HG02981 (cell line): Measurements from ENCODE around the gene BCR.
"Not testable (repeated sequence)": the region's sequence is repeated elsewhere in the genome, so short reads cannot be mapped to it uniquely, and the experiment has no call there.

Experiments used
- ATAC-seq: cut with Tn5 transposase; IDR thresholded peaks from one replicate; pipeline ENCODE4 v1.9.1; 2021; ENCODE audit warnings: mild to moderate bottlenecking, moderate library complexity; ENCODE audit not compliant: unreplicated experiment

Gene BCR

DNA sequence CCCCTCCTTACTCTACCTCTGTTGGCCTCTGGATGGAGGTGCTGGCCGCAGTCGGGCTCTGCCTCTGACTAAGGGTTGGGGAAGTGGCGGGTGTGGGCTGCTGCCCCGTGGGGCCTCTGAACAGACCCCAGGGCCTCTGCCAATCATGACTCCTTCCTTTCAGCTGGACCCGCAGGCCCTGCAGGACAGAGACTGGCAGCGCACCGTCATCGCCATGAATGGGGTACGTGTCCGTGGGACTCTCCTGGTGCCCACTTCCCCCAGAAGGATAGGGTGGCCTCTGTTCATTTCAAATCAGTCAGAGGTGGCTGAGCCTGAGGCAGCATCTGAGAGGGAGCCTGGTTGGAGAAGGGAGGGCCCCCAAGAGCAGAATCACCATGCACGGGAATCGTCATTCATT is 129.0 kb downstream of the BCR start:
- ATAC-seq: not testable (repeated sequence)

DNA sequence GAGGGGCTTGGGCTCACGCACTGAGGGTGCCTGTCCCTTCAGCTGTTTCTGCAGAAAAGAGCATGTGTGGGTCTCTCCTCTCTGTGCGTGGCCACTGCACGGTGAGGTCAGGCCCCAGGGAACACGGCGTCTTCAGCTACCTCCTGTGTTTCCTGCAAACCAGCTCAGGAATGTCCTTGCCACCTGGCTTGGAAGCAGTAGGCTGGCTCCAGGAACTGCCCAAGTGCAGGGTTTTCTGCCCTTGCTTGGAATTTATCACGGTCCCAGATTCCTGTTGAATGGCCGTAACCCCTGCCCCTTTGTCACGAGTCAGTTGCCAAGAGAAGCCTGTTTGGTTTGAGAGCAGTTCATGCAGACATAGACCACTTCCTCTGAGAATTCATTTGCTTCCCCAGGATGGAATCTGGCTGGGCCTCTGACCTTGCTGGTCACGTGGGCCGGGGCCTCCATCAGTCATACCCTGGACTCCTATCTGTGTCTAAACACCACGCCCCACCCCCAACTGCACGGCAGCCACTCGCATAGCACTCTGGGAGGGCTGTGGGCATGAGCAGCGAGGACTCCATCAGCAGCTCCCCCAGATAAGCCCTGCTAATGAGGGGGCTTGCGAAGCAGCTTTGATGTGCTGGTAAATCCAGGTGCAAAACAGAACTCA is 130.3 kb downstream of the BCR start:
- not testable (repeated sequence) for ATAC-seq

DNA sequence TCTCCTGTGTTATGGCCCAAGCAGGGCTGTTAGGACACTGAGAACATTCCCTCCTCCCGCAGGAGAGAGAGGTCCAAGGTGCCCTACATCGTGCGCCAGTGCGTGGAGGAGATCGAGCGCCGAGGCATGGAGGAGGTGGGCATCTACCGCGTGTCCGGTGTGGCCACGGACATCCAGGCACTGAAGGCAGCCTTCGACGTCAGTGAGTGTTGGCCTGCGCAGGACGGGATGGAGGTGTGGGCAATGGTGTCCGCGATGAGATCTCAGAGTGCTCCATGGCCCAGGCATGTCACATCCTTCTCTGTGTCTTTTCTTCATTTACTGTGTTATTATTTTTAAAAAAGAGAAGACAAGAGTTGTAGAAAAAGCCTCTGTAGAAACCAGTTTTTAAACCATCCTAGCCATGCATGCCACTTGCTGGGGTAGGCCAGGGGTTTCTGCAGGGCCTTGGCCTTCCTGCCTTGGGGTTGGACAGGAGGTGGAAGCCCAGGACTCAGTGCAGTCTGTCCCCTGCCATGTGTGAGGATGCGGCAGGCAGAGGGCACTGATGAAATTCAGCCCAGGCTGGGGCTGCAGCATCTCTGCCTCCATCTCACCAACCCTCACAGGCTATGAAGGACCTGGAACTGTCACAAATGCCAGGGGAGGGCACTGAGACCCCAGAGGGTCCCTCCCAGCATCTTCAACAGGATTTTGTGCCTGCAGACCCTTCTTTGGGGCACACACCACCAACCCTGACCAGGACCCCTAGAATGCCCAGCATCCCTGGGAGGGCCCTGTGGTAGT is 131.5 kb downstream of the BCR start:
- not testable (repeated sequence) for ATAC-seq

DNA sequence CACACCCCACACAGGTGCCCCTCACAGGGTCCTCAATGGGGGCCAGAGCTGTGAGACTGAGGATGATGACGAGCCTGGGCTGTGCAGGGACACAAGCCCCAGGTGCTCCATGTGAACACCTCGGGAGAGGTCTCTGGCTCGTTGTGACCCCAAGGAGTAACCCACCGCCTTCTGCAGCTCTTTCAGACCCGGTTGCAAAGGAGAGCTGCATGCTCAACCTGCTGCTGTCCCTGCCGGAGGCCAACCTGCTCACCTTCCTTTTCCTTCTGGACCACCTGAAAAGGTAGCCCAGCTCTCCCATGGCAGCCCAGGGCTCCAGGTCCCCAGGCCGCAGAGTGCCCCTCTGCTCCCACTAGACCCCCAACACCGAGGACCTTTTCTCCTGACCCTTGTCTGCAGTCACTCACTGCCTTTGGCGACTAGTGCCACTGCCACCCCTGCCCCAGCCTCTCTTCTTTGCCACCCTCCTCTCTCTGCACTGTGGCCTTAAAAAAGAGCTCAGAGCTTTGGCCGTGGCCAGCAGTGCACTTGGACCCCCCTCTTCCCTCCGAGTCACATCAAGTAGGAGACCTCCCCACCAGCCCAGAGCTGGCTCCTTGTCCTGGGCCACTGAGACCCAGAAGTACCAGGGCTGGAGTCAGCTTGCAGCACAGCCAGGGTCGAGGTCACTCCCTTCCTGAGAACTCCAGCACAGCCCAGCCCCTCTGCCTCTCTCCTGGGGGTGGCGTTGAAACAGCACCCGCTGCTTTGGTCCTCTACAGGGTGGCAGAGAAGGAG is 133.7 kb downstream of the BCR start:
- no peak for ATAC-seq

DNA sequence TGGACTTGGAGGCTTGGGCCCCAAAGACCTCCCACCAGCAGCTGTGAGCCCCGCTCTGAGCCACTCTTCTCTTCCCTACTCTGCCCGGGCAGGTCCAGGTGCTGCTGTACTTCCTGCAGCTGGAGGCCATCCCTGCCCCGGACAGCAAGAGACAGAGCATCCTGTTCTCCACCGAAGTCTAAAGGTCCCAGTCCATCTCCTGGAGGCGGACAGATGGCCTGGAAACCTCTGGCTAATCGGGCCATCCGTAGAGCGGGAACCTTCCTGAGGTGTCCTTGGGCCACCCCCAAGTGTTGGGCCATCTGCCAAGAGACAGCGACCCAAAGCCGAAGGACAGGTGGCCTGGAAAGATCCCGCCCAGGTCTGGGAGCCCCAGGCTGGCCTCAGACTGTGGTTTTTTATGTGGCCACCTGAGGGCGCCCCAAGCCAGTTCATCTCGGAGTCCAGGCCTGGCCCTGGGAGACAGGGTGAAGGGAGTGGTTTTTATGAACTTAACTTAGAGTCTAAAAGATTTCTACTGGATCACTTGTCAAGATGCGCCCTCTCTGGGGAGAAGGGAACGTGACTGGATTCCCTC is 135.1 kb downstream of the BCR start:
- ATAC-seq: no peak

DNA sequence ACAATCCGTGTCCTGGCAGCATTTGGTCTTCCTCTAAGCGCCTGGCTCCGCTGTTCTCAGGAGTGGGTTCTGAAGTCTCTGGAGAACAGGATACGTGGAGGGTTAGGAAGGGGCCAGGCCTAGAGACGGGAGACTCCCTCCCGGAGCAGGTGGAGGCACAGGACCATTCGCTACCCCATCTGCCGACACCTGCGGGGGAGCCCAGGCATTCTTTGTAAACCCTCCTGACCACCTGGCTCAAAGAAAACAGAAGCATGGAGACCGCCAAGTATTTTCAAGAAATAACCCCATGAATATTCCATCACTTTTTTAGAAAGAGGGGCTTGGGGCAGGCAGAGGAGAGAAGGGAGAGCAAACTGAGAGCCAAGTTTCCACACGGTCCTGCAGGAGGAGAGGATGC is 136.3 kb downstream of the BCR start:
- not testable (repeated sequence) for ATAC-seq

DNA sequence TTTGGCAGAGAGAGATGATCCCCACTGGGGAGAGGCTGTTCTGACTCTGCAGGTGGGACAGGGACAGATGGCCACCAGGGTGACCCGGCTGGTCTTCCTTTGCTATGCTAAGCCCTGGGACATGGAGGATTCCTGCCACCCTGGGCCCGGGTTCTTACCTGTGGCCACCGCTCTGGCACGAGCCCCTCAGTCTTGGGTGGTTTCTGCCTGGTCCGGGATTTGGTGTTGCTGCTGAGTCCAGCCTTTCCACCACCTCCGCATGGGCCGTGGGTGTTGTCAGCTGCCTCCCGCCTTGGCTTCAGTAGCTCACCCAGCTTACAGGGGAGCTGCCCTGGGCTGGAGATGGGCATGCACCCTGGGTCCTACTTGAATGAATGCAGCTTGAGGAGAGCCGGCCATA is 138.0 kb downstream of the BCR start:
- not testable (repeated sequence) for ATAC-seq

DNA sequence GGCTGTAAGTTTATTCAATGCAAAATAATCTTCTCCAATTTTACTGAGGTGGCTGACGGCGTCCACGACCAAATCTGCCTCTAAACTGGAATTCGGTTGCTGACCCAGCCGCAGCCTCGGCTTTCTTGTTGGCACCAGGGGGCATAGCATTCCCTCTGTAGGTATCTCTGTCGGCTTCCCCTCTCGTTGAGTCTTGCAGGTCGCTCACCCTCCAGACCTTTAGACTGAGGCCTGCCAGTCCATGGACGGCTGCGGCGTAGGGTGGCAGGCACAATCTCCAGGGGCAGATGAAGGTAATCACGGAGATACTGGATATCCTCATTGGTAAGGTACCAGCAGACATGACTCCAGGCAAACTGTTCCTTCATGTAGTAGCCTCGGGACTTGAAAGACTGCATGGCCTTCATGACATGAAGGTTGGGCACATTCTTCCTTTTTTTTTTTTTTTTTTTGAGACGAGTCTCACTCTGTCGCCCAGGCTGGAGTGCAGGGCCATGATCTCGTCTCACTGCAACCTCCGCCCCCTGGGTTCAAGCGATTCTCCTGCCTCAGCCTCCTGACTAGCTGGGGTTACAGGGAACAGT is 142.3 kb downstream of the BCR start:
- ATAC-seq: not testable (repeated sequence)

DNA sequence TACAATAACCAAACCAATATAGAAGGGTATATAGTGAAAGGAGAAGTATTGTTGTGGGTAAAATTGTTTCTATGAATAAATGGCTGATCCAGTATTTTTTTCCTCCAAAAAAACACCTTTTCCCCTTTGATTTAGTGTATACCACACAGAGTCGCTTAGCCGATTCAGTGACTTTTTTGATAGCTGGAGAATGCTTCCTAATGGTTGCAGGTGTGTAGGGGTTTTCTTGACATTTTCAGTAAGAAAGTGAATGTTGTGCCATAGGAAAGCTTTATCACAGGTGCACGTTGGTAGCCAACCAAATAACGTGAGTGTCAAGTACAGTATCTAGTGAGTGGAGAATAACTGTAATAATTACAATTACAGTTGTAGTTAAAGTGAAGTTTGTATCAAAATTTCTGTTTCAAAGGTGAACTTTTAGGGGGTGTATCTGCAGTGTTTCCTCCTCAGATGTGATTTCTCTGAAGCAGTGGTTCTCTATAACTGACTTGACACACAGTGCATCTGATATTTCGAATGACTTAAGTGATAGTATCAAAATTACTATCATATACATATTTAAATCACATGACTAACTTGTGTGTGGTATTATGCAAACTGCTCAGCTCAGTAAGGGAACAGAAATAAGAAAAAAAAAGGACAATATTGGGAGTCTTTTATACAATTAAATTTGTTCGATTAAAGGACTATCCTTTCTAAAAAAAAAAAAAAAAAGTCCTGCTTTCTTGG is 143.8 kb downstream of the BCR start:
- not testable (repeated sequence) for ATAC-seq

DNA sequence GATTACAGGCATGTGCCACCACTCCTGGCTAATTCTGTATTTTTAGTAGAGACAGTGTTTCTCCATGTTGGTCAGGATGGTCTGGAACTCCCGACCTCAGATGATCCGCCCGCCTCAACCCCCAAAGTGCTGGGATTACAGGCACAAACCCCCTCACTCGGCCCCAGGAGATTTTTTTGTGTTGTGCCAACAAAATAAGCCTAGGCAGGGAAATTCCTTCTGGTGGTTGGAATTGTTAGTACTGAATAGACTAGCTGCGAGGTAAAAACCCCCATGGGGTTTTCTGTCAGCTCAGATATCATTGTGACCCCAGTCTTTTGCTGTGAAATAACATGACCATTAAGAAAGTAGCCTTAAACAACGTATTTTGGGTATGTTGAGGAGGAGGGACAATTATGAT is 144.9 kb downstream of the BCR start:
- no peak for ATAC-seq

DNA sequence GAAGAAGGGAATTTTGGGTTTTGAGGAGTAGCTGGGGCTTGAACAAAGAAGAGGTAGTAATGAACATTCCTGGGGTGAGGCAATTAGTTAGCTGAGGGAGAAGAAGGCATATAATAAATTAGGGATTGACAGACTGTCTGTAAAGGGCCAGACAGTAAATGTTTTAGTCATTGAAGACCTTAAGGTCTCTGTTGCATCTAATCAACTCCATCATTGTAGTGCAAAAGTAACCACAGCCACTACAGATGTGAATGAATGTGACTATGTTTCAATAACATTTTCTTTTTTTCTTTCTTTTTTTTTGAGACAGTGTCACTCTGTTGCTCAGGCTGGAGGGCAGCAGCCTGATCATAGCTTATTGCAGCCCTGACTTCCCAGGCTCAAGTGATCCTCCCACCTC is 153.5 kb downstream of the BCR start:
- not testable (repeated sequence) for ATAC-seq

DNA sequence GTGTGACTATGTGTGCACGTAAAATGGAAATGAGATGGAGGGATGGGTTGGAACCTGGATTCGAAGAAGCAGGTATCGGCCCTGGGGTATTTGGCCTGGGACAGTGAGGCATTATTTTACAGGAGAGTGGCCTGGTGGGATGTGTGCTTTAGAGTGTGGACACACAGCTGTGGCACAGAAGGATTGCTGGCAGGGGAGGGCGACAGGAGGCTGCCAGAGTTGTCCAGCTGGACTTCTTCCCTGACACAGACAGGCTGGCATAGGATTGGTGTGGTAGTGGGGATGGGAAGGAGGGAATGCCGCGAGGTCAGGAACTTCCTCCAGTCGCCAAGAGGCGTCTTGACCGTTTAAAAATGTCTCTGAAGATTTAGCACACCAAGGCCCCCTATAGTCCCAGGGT is 157.4 kb downstream of the BCR start:
- not testable (repeated sequence) for ATAC-seq

DNA sequence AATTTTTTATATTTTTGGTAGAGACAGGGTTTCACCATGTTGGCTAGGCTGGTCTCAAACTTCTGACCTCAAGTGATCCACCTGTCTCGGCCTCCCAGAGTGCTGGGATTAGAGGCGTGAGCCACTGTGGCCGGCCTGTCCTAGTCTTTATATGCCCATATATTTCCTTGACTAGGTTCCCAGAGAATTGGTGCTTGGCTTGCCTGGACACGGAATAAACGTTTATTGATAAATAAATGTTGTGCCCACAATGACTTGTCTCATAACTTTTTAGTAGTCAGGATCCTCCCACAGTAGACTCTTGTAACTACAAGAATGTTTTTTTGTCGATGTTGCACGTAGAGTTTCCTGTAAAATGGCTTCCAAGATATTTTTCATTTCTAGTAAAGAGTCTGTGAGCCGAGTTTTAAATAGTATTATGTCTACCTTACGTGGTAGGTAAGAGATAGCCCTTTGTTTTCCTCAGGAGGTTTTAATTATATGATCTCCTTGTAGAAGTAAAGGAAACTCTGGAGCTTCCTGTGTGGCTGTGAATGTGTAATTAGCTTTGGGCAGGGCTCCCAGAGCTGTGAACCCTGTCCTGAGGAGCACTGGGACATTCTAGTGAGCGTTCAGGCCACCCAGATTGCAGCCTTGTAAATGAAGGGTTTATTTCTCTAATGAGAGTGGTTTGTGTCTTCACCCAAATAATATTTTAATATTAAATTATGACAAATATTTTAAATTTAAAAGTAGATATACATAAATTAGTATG is 161.8 kb downstream of the BCR start:
- ATAC-seq: not testable (repeated sequence)

DNA sequence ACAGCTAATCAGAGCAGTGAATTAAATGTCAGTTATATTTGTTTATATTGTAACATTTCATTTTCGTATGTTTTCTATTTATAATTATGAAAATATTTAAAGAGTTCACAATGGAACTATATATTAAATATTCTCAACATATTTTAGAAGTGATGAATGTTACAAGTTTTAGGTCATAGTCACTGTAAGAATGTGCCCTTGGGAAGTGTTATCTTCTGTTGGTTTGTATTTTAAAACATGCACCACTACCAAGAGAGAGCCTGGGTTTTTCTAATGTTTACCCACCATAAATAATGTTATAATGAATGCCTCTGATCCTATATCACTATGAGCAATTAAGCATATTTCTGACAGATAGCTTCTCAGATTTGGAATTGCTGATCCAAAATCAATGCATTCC is 171.0 kb downstream of the BCR start:
- ATAC-seq: no peak

DNA sequence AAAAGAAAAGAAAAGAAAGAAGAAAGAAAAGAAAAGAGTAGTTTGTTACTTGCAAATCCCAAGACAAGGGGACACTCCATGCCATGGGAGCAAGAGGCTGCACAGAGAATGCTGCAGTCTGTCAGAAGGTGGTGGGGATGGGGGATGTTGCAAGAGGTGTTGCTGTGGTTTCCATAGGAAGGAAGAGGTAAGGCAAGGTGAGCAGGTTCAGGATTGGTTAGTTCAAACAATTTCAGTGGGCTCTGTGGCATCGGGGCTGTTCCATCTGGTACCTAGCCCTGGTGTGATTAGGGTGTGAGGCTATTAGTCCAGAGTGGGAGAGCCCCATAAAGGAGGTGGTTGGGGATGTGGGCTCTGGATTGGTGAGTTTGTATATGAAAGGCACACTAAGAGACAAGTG is 172.7 kb downstream of the BCR start:
- no peak for ATAC-seq

DNA sequence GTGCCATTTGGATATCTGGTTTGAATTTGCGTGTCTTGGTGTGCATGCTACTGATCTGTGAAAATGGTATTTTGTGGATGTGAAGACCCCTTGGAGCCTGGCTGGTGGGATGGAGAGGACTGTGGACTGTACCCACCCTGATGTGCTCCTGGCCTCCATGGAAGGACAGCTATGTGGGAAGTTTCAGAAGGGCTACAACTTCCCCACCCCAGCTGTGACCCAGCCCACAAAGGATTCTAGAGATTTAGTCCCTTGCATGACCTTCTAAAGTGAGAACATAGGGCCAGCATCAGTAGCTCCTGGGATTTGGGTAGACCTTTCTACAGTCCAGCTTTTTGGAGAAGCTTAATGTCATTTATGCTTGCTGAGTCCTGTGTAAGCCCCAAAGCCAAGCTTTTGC is 173.4 kb downstream of the BCR start:
- no peak for ATAC-seq

DNA sequence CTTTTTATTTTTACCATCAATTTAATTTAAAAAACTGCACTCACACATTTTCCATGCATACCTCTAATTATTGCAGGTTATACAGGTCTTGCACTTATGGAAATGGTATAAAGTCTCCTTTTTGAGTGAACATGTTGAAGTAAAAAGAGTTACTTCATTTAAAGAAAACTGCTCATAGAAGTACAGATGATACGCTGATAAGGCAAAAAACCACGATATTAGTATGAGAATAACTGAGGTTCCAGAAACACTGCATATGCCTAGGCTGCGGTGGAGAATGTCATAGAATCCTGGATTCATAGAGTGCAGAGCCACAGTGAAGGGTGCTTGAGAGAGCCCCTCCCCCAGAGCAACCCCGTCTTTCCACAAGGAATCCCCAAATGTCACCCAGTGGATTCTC is 175.8 kb downstream of the BCR start:
- ATAC-seq: no peak

DNA sequence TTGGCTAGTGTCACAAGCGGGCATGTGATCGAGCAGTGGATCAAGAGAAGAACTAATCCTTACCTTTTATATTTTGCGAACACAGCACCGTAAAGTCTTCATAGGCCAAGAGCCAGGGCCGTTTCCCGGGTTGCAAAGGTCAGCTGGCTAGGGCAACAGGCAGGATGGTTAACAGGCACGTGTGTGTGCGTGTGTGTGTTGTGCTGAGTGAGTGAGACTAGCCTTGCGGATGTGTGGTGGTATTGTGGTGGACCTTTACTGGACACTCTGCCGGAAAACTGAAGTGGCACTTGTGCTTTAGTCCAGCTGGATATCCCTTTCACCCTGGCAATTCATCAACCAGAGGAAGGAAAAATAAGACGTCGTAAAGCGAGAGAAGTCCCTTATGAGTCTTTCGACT is 176.7 kb downstream of the BCR start:
- no peak for ATAC-seq

DNA sequence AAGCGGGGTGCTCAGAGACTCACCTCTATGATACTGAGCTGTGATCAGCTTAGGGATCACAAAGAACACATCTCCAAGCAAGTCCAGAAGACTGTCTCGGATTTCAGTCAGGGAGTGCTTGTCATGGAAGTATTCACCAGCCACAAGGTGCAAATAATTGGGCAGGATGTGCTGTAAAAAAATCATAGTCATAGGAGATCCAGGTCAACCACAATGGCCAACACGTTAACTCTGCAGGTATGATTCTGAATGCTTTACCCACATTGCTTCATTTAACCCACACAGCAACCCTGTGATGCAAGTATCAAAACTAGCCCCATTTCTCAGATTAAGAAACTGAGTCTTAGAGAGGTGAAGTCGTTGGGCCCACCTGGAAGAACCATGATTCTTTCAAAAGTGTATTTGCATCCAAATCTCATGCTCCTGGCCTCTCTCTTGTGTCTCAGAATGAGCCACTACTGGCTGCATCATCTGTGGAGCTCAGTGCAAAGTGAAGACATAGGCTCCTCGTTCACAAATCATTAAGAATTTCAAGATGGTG is 179.3 kb downstream of the BCR start:
- no peak for ATAC-seq
